ENCODE measurements around the gene MMEL1. TPM values are rescaled to one million over a fixed set of nuclear protein-coding genes. Genes with fewer than 3 reads are reported as not detected.

Gene MMEL1
- polyA plus RNA-seq, 4 donors = 7.6 to 35.4 (median 22.7) TPM

- DNase-seq = no peak
- H3K9me3 ChIP-seq (ENCODE audit: control insufficient read depth in 2 of 2, insufficient read depth in 1 of 2, low read depth in 1 of 2, low read length in 1 of 2) = no peaks in the 10 kb centered on the region
- FAIRE-seq = no peak
- H3K27ac ChIP-seq (ENCODE audit: low read depth in 1 of 3, low read length in 2 of 3) = no peak overlapping the region
- no peaks in the 10 kb centered on the region for H3K36me3 ChIP-seq (ENCODE audit: control insufficient read depth in 3 of 3, insufficient read depth in 2 of 3, low read depth in 1 of 3, low read length in 3 of 3)
- H3K4me1 ChIP-seq (ENCODE audit: control insufficient read depth in 3 of 3, insufficient read depth in 2 of 3, low read depth in 1 of 3, low read length in 2 of 3) = no peaks in the 10 kb centered on the region
- H3K4me3 ChIP-seq (ENCODE audit: low read depth in 1 of 3, low read length in 3 of 3) = no peak overlapping the region
- 82 to 87% (median 83%) methylated on average over 35 to 48 of the region's 48 CpGs for WGBS, 3 donors
- H3K27me3 ChIP-seq (ENCODE audit: control insufficient read depth in 3 of 3, insufficient read depth in 3 of 3, low read length in 3 of 3) = no peaks in the 10 kb centered on the region
These were observed 27.1 kb downstream of the MMEL1 start for GRCh38 chr1:2605509-2606395.

DNA sequence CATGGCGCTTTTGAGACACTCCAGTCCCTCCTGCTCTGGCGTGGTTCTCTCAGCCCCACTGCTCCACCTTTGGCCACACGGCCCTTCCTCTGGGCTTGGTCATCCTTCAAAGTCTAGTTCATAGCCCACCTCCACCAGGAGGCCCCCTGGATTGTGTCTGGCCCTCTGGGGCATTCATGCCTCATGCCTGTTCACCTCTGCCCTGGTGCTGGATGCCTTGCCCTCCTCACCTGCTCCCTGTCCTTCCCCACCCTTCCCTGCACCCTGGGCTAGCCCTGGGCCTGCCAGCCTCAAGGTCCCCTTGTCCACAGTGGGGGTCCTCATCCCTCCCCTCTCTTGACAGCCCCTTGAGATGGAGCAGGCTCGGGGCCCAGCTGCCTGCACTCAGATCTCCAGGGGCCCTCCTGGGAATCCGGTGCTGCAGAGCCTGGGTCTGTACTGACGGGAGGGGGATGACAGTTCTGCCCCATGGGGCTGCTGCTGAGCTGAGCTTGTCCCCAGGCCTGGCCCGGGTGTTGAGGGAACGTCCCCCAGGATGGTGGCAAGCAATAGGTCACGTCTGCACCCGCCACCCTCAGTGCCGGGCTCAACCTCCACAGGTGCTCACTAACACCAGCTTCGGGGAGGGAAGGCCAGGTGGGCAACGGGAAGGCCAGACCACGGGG lies 27.8 kb downstream of the MMEL1 start:
- H3K27me3 ChIP-seq (ENCODE audit: control insufficient read depth in 3 of 3, insufficient read depth in 3 of 3, low read length in 3 of 3) = no peaks in the 10 kb centered on the region
- H3K4me1 ChIP-seq (ENCODE audit: control insufficient read depth in 3 of 3, insufficient read depth in 2 of 3, low read depth in 1 of 3, low read length in 2 of 3) = no peaks in the 10 kb centered on the region
- no peaks in the 10 kb centered on the region for H3K9me3 ChIP-seq (ENCODE audit: control insufficient read depth in 2 of 2, insufficient read depth in 1 of 2, low read depth in 1 of 2, low read length in 1 of 2)
- H3K27ac ChIP-seq (ENCODE audit: low read depth in 1 of 3, low read length in 2 of 3) = no peak overlapping the region
- FAIRE-seq (no peak), DNase-seq (no peak)
- H3K4me3 ChIP-seq (ENCODE audit: low read depth in 1 of 3, low read length in 3 of 3) = no peak overlapping the region
- no peaks in the 10 kb centered on the region for H3K36me3 ChIP-seq (ENCODE audit: control insufficient read depth in 3 of 3, insufficient read depth in 2 of 3, low read depth in 1 of 3, low read length in 3 of 3)
- 81 to 84% (median 81%) methylated on average over 14 of the region's 14 CpGs for WGBS, 3 donors

- DNase-seq (no peak), FAIRE-seq (no peak)
- Histone ChIP-seq H3K4me1 (ENCODE audit: control insufficient read depth in 3 of 3, insufficient read depth in 2 of 3, low read depth in 1 of 3, low read length in 2 of 3) (no peaks in the 10 kb centered on the region), H3K36me3 (ENCODE audit: control insufficient read depth in 3 of 3, insufficient read depth in 2 of 3, low read depth in 1 of 3, low read length in 3 of 3) (no peaks in the 10 kb centered on the region), H3K4me3 (ENCODE audit: low read depth in 1 of 3, low read length in 3 of 3) (no peak overlapping the region), H3K27me3 (ENCODE audit: control insufficient read depth in 3 of 3, insufficient read depth in 3 of 3, low read length in 3 of 3) (no peaks in the 10 kb centered on the region), H3K9me3 (ENCODE audit: control insufficient read depth in 2 of 2, insufficient read depth in 1 of 2, low read depth in 1 of 2, low read length in 1 of 2) (no peaks in the 10 kb centered on the region), H3K27ac (ENCODE audit: low read depth in 1 of 3, low read length in 2 of 3) (no peak overlapping the region)
- 85 to 87% (median 86%) methylated on average over 19 of the region's 19 CpGs for WGBS, 3 donors
These were observed 28.5 kb downstream of the MMEL1 start for GRCh38 chr1:2604156-2604843.

GRCh38 chr1:2603521-2604155 lies 29.2 kb downstream of the MMEL1 start:
- DNase-seq (no peak), FAIRE-seq (no peak)
- no peaks in the 10 kb centered on the region for H3K27me3 ChIP-seq (ENCODE audit: control insufficient read depth in 3 of 3, insufficient read depth in 3 of 3, low read length in 3 of 3)
- H3K27ac ChIP-seq (ENCODE audit: low read depth in 1 of 3, low read length in 2 of 3) = no peak overlapping the region
- no peaks in the 10 kb centered on the region for H3K4me1 ChIP-seq (ENCODE audit: control insufficient read depth in 3 of 3, insufficient read depth in 2 of 3, low read depth in 1 of 3, low read length in 2 of 3)
- no peak overlapping the region for H3K4me3 ChIP-seq (ENCODE audit: low read depth in 1 of 3, low read length in 3 of 3)
- no peaks in the 10 kb centered on the region for H3K9me3 ChIP-seq (ENCODE audit: control insufficient read depth in 2 of 2, insufficient read depth in 1 of 2, low read depth in 1 of 2, low read length in 1 of 2)
- WGBS, 3 donors = 81 to 88% (median 85%) methylated on average over 24 to 25 of the region's 25 CpGs
- no peaks in the 10 kb centered on the region for H3K36me3 ChIP-seq (ENCODE audit: control insufficient read depth in 3 of 3, insufficient read depth in 2 of 3, low read depth in 1 of 3, low read length in 3 of 3)

DNA sequence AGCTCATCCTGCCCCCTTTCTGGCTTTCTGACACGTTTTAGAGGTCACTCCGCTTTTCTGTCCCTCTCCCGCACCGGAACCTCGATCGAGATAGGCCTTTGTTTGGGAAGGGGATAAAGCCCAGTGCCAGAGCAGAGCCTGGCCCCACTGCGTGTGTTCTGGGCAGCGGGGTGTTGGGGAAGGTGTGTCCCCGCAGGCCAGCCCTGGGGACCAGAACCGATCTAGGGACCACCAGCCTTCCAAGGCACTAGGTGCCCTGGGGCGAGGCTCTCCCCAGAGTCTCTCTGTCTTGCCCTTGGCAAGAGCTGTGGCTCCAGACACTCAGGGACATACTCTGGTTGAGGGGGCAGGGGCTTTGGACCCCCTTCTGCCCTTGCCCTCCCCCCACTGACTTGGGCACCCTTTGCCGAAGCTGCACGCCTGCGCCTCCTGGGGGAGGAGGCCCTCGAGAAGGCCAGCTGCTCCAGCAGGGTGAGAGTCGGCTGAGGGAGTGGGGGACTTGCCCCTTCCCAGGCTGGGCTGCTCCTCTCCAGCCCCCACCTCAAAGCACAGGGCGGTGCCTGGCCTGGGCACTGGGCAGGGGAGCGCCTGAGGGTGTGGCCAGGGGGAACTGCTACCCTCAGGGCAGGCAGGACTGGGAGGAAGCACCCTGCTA lies 29.8 kb downstream of the MMEL1 start:
- WGBS, 3 donors = 80 to 82% (median 82%) methylated on average over 18 of the region's 18 CpGs
- Histone ChIP-seq H3K27ac (ENCODE audit: low read depth in 1 of 3, low read length in 2 of 3) (no peak overlapping the region), H3K36me3 (ENCODE audit: control insufficient read depth in 3 of 3, insufficient read depth in 2 of 3, low read depth in 1 of 3, low read length in 3 of 3) (no peaks in the 10 kb centered on the region), H3K9me3 (ENCODE audit: control insufficient read depth in 2 of 2, insufficient read depth in 1 of 2, low read depth in 1 of 2, low read length in 1 of 2) (no peaks in the 10 kb centered on the region), H3K4me3 (ENCODE audit: low read depth in 1 of 3, low read length in 3 of 3) (no peak overlapping the region), H3K27me3 (ENCODE audit: control insufficient read depth in 3 of 3, insufficient read depth in 3 of 3, low read length in 3 of 3) (no peaks in the 10 kb centered on the region), H3K4me1 (ENCODE audit: control insufficient read depth in 3 of 3, insufficient read depth in 2 of 3, low read depth in 1 of 3, low read length in 2 of 3) (no peaks in the 10 kb centered on the region)
- DNase-seq = no peak
- FAIRE-seq = no peak

GRCh38 chr1:2602311-2602835 lies 30.4 kb downstream of the MMEL1 start:
- Histone ChIP-seq H3K36me3 (ENCODE audit: control insufficient read depth in 3 of 3, insufficient read depth in 2 of 3, low read depth in 1 of 3, low read length in 3 of 3) (no peaks in the 10 kb centered on the region), H3K27ac (ENCODE audit: low read depth in 1 of 3, low read length in 2 of 3) (no peak overlapping the region), H3K27me3 (ENCODE audit: control insufficient read depth in 3 of 3, insufficient read depth in 3 of 3, low read length in 3 of 3) (no peaks in the 10 kb centered on the region), H3K4me3 (ENCODE audit: low read depth in 1 of 3, low read length in 3 of 3) (no peak overlapping the region), H3K4me1 (ENCODE audit: control insufficient read depth in 3 of 3, insufficient read depth in 2 of 3, low read depth in 1 of 3, low read length in 2 of 3) (no peaks in the 10 kb centered on the region), H3K9me3 (ENCODE audit: control insufficient read depth in 2 of 2, insufficient read depth in 1 of 2, low read depth in 1 of 2, low read length in 1 of 2) (no peaks in the 10 kb centered on the region)
- FAIRE-seq (no peak), DNase-seq (no peak)
- 78 to 79% (median 78%) methylated on average over 15 of the region's 15 CpGs for WGBS, 3 donors

DNA sequence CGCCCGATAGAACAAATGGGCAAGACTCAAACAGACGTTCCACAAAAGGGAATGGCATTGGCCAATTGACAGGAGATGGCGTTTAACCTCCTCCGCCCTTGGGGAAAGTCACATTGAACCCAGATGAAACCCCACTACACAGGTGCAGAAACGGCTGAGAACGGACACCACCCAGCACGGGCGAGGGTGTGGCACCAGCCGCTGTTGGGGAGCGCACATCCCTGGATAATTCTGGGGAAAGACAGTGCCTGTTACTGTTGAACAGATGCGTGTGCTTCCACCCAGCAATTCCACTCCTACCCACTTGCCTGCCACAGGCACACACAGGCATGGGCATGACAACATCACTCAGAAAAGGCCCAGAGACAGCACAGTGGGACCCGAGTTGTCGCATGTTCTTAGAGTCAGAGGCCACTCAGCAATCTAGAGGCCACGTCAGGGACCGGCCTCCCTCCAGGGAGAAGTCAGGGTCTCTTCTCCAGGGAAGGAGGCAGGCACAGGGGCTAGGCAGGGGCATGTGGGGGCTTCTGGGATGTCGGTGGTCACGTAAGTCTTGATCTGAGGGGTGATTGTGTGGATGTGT lies 31.0 kb downstream of the MMEL1 start:
- WGBS, 3 donors = 83 to 90% (median 87%) methylated on average over 18 of the region's 18 CpGs
- Histone ChIP-seq H3K27ac (ENCODE audit: low read depth in 1 of 3, low read length in 2 of 3) (no peak overlapping the region), H3K36me3 (ENCODE audit: control insufficient read depth in 3 of 3, insufficient read depth in 2 of 3, low read depth in 1 of 3, low read length in 3 of 3) (no peaks in the 10 kb centered on the region), H3K4me3 (ENCODE audit: low read depth in 1 of 3, low read length in 3 of 3) (no peak overlapping the region), H3K9me3 (ENCODE audit: control insufficient read depth in 2 of 2, insufficient read depth in 1 of 2, low read depth in 1 of 2, low read length in 1 of 2) (no peaks in the 10 kb centered on the region), H3K4me1 (ENCODE audit: control insufficient read depth in 3 of 3, insufficient read depth in 2 of 3, low read depth in 1 of 3, low read length in 2 of 3) (peaks cover 0 to 4% (median 0%) of the 10 kb centered on the region in 3 donors), H3K27me3 (ENCODE audit: control insufficient read depth in 3 of 3, insufficient read depth in 3 of 3, low read length in 3 of 3) (no peaks in the 10 kb centered on the region)
- FAIRE-seq = no peak
- no peak for DNase-seq
